HepG2 (cell line): ENCODE measurements around the gene HSD17B11. TPM values are rescaled to one million over a fixed set of nuclear protein-coding genes. Genes with fewer than 3 reads are reported as not detected.

Source experiments
- ARID2 ChIP-seq: sonication (generic); formaldehyde crosslinking; IDR thresholded peaks from 2 replicates; pipeline ENCODE4 v1.8.1; 2022; ENCODE audit warnings: mild to moderate bottlenecking, missing genetic modification reagents, borderline replicate concordance
- BRCA1 ChIP-seq: sonication (generic); formaldehyde crosslinking; IDR thresholded peaks from 2 replicates; pipeline ENCODE4 v1.4.0; 2020; ENCODE audit warnings: missing genetic modification reagents
- DNMT1 ChIP-seq: sonication (generic); formaldehyde crosslinking; IDR thresholded peaks from 2 replicates; pipeline ENCODE4 v1.5.1; 2020; ENCODE audit warnings: mild to moderate bottlenecking, missing genetic modification reagents
- HOXD1 ChIP-seq: sonication (generic); formaldehyde crosslinking; IDR thresholded peaks from 2 replicates; pipeline ENCODE4 v1.5.0; 2020; ENCODE audit warnings: missing genetic modification reagents
- NCOA1 ChIP-seq: sonication (generic); formaldehyde crosslinking; IDR thresholded peaks from 2 replicates; pipeline ENCODE4 v1.9.0; 2021; ENCODE audit warnings: missing genetic modification reagents
- PAX8 ChIP-seq: sonication (generic); formaldehyde crosslinking; IDR thresholded peaks from 2 replicates; pipeline ENCODE4 v1.8.0; 2022; ENCODE audit warnings: mild to moderate bottlenecking, missing genetic modification reagents, borderline replicate concordance
- POLR2G ChIP-seq: fragments of 200-400 bp; formaldehyde crosslinking; IDR thresholded peaks from 2 replicates; pipeline ENCODE4 v1.6.1; 2018; ENCODE audit warnings: mild to moderate bottlenecking, low read depth, low read length, moderate library complexity
- RELA ChIP-seq: sonication (generic); formaldehyde crosslinking; IDR thresholded peaks from 2 replicates; pipeline ENCODE4 v1.4.0; 2020; ENCODE audit warnings: missing genetic modification reagents
- REPIN1 ChIP-seq: sonication (generic); formaldehyde crosslinking; IDR thresholded peaks from 2 replicates; pipeline ENCODE4 v1.8.0; 2022; ENCODE audit warnings: missing genetic modification reagents, low read depth, mild to moderate bottlenecking, borderline replicate concordance
- RNF2 ChIP-seq: fragments of 450-650 bp; conservative IDR thresholded peaks from 2 replicates; pipeline ENCODE4 v1.6.1; 2016; ENCODE audit warnings: low read depth
- RXRB ChIP-seq: IDR thresholded peaks from 2 replicates; pipeline ENCODE4 v1.6.1; 2016; ENCODE audit warnings: borderline replicate concordance, missing genetic modification reagents, missing compliant biosample characterization
- SRSF4 ChIP-seq: fragments of 200-400 bp; formaldehyde crosslinking; IDR thresholded peaks from one replicate; pipeline ENCODE4 v1.6.1; 2018; ENCODE audit warnings: mild to moderate bottlenecking, low read depth, low read length, moderate library complexity; ENCODE audit not compliant: poor library complexity, severe bottlenecking
- TEAD3 ChIP-seq: optimal IDR thresholded peaks from 2 replicates; pipeline ENCODE3; 2016; ENCODE audit warnings: borderline replicate concordance
- ZBTB21 ChIP-seq: sonication (generic); formaldehyde crosslinking; IDR thresholded peaks from 2 replicates; pipeline ENCODE4 v1.4.0; 2020; ENCODE audit warnings: missing genetic modification reagents
- ZEB1 ChIP-seq: IDR thresholded peaks from 2 replicates; pipeline ENCODE4 v1.6.1; 2012; ENCODE audit warnings: mild to moderate bottlenecking, low read depth, inconsistent platforms; ENCODE audit not compliant: insufficient replicate concordance
- ZKSCAN1 ChIP-seq: fragments of 150-350 bp; IDR thresholded peaks from 2 replicates; pipeline ENCODE4 v1.6.1; 2014; ENCODE audit warnings: low read length
- ZNF224 ChIP-seq: sonication (generic); formaldehyde crosslinking; IDR thresholded peaks from 2 replicates; pipeline ENCODE4 v1.5.0; 2020; ENCODE audit warnings: mild to moderate bottlenecking, missing genetic modification reagents
- ZNF232 ChIP-seq: sonication (generic); formaldehyde crosslinking; IDR thresholded peaks from 2 replicates; pipeline ENCODE4 v1.4.0; 2020; ENCODE audit warnings: missing genetic modification reagents, borderline replicate concordance
- ZNF253 ChIP-seq: sonication (generic); formaldehyde crosslinking; IDR thresholded peaks from 2 replicates; pipeline ENCODE4 v1.8.0; 2022; ENCODE audit warnings: mild to moderate bottlenecking, missing genetic modification reagents, borderline replicate concordance
- ZNF615 ChIP-seq: sonication (generic); formaldehyde crosslinking; IDR thresholded peaks from 2 replicates; pipeline ENCODE4 v1.5.0; 2020; ENCODE audit warnings: mild to moderate bottlenecking, missing genetic modification reagents, borderline replicate concordance
- ZNF737 ChIP-seq: sonication (generic); formaldehyde crosslinking; IDR thresholded peaks from 2 replicates; pipeline ENCODE4 v1.5.0; 2020; ENCODE audit warnings: missing genetic modification reagents, mild to moderate bottlenecking, borderline replicate concordance
- polyA plus RNA-seq, 8 experiments: library from polyadenylated mRNA; depleted of rRNA in 3 of 8; stranded (reverse) in 7 of 8; unstranded in 1 of 8; fragments of >200 nt; fragmentation: Illumina TruSeq in 4 of 8; extraction: Trizol in 4 of 8; gene quantifications; 2 replicates each; pipeline versions ENCODE4 v1.2.1 to v1.2.3, GENCODE V29; 2011 to 2016; ENCODE audit warnings: low read depth in 4 of 8, missing spikeins in 1 of 8, mixed read lengths in 1 of 8; ENCODE audit not compliant: insufficient read depth in 1 of 8
- total RNA-seq, 5 experiments: library from RNA; depleted of rRNA; stranded (reverse); fragments of >200 nt; fragmentation: Illumina TruSeq; extraction: Trizol; gene quantifications; 2 replicates each; pipeline ENCODE4 v1.2.3, GENCODE V29; 2016; ENCODE audit warnings: low read depth in 1 of 5
- TF ChIP-seq, protein P1 (sequence below): sonication (generic); formaldehyde crosslinking; IDR thresholded peaks from 2 replicates; pipeline ENCODE4 v1.8.1; 2023; ENCODE audit warnings: mild to moderate bottlenecking, moderate library complexity, missing genetic modification reagents
- TF ChIP-seq, protein P2 (sequence below): sonication (generic); formaldehyde crosslinking; IDR thresholded peaks from 2 replicates; pipeline ENCODE4 v1.8.0; 2022; ENCODE audit warnings: low read depth, missing genetic modification reagents
- TF ChIP-seq, protein P3 (sequence below): sonication (generic); formaldehyde crosslinking; IDR thresholded peaks from 2 replicates; pipeline ENCODE4 v1.4.0; 2020; ENCODE audit warnings: missing genetic modification reagents, borderline replicate concordance

Gene HSD17B11
- total and polyA plus RNA-seq, 2 of the 13 experiments (the other 11 are each of a cell fraction or from before 2014, with no cell fraction given): 121 to 158 TPM

DNA sequence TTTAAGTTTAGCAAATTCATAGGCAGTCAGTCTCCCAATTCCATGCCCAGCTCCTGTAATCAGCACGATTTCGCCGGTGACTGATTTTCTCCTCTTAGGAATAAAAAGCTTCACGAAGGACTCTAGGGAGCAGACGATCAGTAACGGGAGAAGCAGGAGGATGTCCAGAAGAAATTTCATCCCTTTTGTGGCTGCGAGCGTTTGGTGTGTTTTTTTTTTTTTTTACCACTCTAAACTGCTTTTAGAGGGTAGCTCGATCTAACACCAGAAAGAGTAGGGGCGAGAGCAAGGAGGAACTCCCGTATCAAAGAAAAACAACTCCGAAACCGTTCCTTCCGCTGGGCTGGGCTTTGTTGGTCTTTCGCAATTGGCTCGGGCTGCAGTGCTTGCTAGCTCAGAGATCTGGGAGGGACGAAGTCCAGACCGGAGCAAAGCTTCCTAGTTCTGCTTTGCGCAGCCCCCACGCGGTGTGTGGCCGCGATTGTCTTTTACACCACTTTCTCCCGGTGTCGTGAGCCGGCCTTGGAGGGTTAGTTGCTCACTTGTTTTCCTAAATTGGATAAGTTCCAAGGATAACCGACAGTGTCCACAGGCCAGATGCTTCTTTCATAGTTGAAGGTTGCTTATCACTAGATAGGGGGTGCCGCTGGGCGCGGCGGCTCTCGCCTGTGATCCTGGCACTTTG, at the start of gene HSD17B11 (continued):
- TF ChIP-seq POLR2G (peak; percentile 87), ZNF615 (no peak), PAX8 (CRISPR knock-in tag) (no peak), ZNF224 (CRISPR knock-in tag) (no peak), TEAD3 (peak; percentile 51), NCOA1 (peak; percentile 82), ZEB1 (no peak), SRSF4 (no peak), ZKSCAN1 (no peak), DNMT1 (CRISPR knock-in tag) (no peak), REPIN1 (no peak), ARID2 (peak; percentile 59; the same call in 1 of the 2 replicates), ZNF232 (CRISPR knock-in tag) (peak; percentile 69; the same call in 1 of the 2 replicates), ZNF737 (CRISPR knock-in tag) (peak; percentile 29; the same call in 1 of the 2 replicates), RXRB (CRISPR knock-in tag) (peak; percentile 78), RELA (CRISPR knock-in tag) (no peak), HOXD1 (no peak; the same call in none of the 2 replicates), ZBTB21 (CRISPR knock-in tag) (peak; percentile 72), ZNF253 (CRISPR knock-in tag) (no peak), RNF2 (no peak), BRCA1 (CRISPR knock-in tag) (peak; percentile 49; the same call in 1 of the 2 replicates)
- TF ChIP-seq, protein P1, sequence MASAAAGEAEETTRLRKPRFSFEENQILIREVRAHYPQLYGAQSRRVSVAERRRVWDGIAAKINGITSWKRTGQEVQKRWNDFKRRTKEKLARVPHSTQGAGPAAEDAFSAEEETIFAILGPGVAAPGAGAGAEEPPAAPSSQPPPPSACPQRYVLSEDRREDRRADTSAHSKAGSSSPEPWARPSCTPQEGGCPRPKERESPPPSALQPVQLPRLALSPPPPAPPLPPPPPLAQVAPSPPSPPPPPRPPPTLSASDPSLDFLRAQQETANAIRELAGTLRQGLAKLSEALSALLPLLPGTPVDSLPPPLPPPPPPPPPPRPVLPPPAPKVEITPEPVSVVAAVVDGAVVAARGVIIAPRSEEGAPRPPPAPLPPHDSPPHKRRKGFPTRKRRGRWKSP (CRISPR knock-in tag): peak; percentile 87
- TF ChIP-seq, protein P2, sequence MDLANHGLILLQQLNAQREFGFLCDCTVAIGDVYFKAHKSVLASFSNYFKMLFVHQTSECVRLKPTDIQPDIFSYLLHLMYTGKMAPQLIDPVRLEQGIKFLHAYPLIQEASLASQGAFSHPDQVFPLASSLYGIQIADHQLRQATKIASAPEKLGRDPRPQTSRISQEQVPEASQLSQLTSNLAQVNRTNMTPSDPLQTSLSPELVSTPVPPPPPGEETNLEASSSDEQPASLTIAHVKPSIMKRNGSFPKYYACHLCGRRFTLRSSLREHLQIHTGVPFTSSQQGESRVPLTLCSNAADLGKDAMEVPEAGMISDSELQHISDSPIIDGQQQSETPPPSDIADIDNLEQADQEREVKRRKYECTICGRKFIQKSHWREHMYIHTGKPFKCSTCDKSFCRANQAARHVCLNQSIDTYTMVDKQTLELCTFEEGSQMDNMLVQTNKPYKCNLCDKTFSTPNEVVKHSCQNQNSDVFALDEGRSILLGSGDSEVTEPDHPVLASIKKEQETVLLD: peak; percentile 80
- TF ChIP-seq, protein P3, sequence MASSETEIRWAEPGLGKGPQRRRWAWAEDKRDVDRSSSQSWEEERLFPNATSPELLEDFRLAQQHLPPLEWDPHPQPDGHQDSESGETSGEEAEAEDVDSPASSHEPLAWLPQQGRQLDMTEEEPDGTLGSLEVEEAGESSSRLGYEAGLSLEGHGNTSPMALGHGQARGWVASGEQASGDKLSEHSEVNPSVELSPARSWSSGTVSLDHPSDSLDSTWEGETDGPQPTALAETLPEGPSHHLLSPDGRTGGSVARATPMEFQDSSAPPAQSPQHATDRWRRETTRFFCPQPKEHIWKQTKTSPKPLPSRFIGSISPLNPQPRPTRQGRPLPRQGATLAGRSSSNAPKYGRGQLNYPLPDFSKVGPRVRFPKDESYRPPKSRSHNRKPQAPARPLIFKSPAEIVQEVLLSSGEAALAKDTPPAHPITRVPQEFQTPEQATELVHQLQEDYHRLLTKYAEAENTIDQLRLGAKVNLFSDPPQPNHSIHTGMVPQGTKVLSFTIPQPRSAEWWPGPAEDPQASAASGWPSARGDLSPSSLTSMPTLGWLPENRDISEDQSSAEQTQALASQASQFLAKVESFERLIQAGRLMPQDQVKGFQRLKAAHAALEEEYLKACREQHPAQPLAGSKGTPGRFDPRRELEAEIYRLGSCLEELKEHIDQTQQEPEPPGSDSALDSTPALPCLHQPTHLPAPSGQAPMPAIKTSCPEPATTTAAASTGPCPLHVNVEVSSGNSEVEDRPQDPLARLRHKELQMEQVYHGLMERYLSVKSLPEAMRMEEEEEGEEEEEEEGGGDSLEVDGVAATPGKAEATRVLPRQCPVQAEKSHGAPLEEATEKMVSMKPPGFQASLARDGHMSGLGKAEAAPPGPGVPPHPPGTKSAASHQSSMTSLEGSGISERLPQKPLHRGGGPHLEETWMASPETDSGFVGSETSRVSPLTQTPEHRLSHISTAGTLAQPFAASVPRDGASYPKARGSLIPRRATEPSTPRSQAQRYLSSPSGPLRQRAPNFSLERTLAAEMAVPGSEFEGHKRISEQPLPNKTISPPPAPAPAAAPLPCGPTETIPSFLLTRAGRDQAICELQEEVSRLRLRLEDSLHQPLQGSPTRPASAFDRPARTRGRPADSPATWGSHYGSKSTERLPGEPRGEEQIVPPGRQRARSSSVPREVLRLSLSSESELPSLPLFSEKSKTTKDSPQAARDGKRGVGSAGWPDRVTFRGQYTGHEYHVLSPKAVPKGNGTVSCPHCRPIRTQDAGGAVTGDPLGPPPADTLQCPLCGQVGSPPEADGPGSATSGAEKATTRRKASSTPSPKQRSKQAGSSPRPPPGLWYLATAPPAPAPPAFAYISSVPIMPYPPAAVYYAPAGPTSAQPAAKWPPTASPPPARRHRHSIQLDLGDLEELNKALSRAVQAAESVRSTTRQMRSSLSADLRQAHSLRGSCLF (CRISPR knock-in tag): no peak
